ENCODE measurements around the gene ALAD. TPM values are rescaled to one million over a fixed set of nuclear protein-coding genes. Genes with fewer than 3 reads are reported as not detected.
"Not testable (repeated sequence)": the region's sequence is repeated elsewhere in the genome, so short reads cannot be mapped to it uniquely, and the experiment has no call there.

The ALAD gene
- total and polyA plus RNA-seq, 9 donors = 11.3 to 26.3 (median 21.6) TPM

GRCh38 chr9:113426701-113427100 lies 25.6 kb upstream of the ALAD start:
- no peak for DNase-seq
- H3K9me3 ChIP-seq (replicated peaks; ENCODE audit: control insufficient read depth, low read depth, low read length) = no peaks in the 10 kb centered on the region
- H3K4me3 ChIP-seq (ENCODE audit: low read length) = no peak overlapping the region
- no peaks in the 10 kb centered on the region for H3K36me3 ChIP-seq (ENCODE audit: control insufficient read depth, insufficient read depth, low read length)
- no CpG with 5 or more reads among the region's 1 CpG for WGBS (ENCODE audit: insufficient coverage)
- no peaks in the 10 kb centered on the region for H3K27me3 ChIP-seq (ENCODE audit: control insufficient read depth, insufficient read depth, low read length)
- H3K4me1 ChIP-seq (ENCODE audit: control insufficient read depth, insufficient read depth, low read length) = no peaks in the 10 kb centered on the region
- no peak overlapping the region for H3K27ac ChIP-seq (ENCODE audit: low read length)

- no peaks in the 10 kb centered on the region for H3K4me1 ChIP-seq (ENCODE audit: control insufficient read depth, insufficient read depth, low read length)
- H3K4me3 ChIP-seq (ENCODE audit: low read length) = no peak overlapping the region
- DNase-seq = no peak
- no peaks in the 10 kb centered on the region for H3K27me3 ChIP-seq (ENCODE audit: control insufficient read depth, insufficient read depth, low read length)
- H3K36me3 ChIP-seq (ENCODE audit: control insufficient read depth, insufficient read depth, low read length) = no peaks in the 10 kb centered on the region
- WGBS (ENCODE audit: insufficient coverage) = 34% methylated on average over 2 of the region's 2 CpGs
- no peaks in the 10 kb centered on the region for H3K9me3 ChIP-seq (replicated peaks; ENCODE audit: control insufficient read depth, low read depth, low read length)
- no peak overlapping the region for H3K27ac ChIP-seq (ENCODE audit: low read length)
These were observed 24.0 kb upstream of the ALAD start for GRCh38 chr9:113425072-113425471.

GRCh38 chr9:113421726-113422125 lies 20.6 kb upstream of the ALAD start:
- WGBS (ENCODE audit: insufficient coverage) = no CpG with 5 or more reads among the region's 3 CpGs

GRCh38 chr9:113417370-113417769 lies 16.3 kb upstream of the ALAD start:
- 56% methylated on average over 3 of the region's 4 CpGs for WGBS (ENCODE audit: insufficient coverage)
- no peak for DNase-seq
- H3K4me1 ChIP-seq (ENCODE audit: control insufficient read depth, insufficient read depth, low read length) = no peaks in the 10 kb centered on the region

More at GRCh38 chr9:113421726-113422125, 20.6 kb upstream of the ALAD start:
- no peak overlapping the region for H3K4me3 ChIP-seq (ENCODE audit: low read length)
- no peaks in the 10 kb centered on the region for H3K36me3 ChIP-seq (ENCODE audit: control insufficient read depth, insufficient read depth, low read length)
- DNase-seq = no peak
- H3K27ac ChIP-seq (ENCODE audit: low read length) = no peak overlapping the region
- H3K4me1 ChIP-seq (ENCODE audit: control insufficient read depth, insufficient read depth, low read length) = no peaks in the 10 kb centered on the region
- H3K27me3 ChIP-seq (ENCODE audit: control insufficient read depth, insufficient read depth, low read length) = no peaks in the 10 kb centered on the region
- H3K9me3 ChIP-seq (replicated peaks; ENCODE audit: control insufficient read depth, low read depth, low read length) = no peaks in the 10 kb centered on the region

GRCh38 chr9:113416149-113416721 lies 15.2 kb upstream of the ALAD start:
- 32% methylated on average over 3 of the region's 3 CpGs for WGBS (ENCODE audit: insufficient coverage)
- peak; percentile 75 for DNase-seq
- peak overlapping the region; percentile 74 for H3K27ac ChIP-seq (ENCODE audit: low read length)

More at GRCh38 chr9:113417370-113417769, 16.3 kb upstream of the ALAD start:
- no peaks in the 10 kb centered on the region for H3K36me3 ChIP-seq (ENCODE audit: control insufficient read depth, insufficient read depth, low read length)
- no peak overlapping the region for H3K4me3 ChIP-seq (ENCODE audit: low read length)
- no peaks in the 10 kb centered on the region for H3K9me3 ChIP-seq (replicated peaks; ENCODE audit: control insufficient read depth, low read depth, low read length)
- H3K27ac ChIP-seq (ENCODE audit: low read length) = no peak overlapping the region
- no peaks in the 10 kb centered on the region for H3K27me3 ChIP-seq (ENCODE audit: control insufficient read depth, insufficient read depth, low read length)

GRCh38 chr9:113410207-113410864 lies 9.3 kb upstream of the ALAD start, which contains the start of the genes C9orf43 and POLE3:
C9orf43 (plus strand) TSS chr9:113410747; CDS start chr9:113413494, 2,747 bp downstream.
POLE3 (minus strand) TSS chr9:113410675; CDS start chr9:113410293, 382 bp downstream.
- peak; percentile 98 for DNase-seq
- Histone ChIP-seq H3K36me3 (ENCODE audit: control insufficient read depth, insufficient read depth, low read length) (peaks cover 23% of the 10 kb centered on the region), H3K4me3 (ENCODE audit: low read length) (peak within 1 kb of the TSS; percentile 97), H3K27ac (ENCODE audit: low read length) (peak within 1 kb of the TSS; percentile 97), H3K9me3 (replicated peaks; ENCODE audit: control insufficient read depth, low read depth, low read length) (no peaks in the 10 kb centered on the region), H3K4me1 (ENCODE audit: control insufficient read depth, insufficient read depth, low read length) (peaks cover 14% of the 10 kb centered on the region), H3K27me3 (ENCODE audit: control insufficient read depth, insufficient read depth, low read length) (no peaks in the 10 kb centered on the region)
- under 1% methylated on average over 56 of the region's 61 CpGs for WGBS (ENCODE audit: insufficient coverage)

More at GRCh38 chr9:113416149-113416721, 15.2 kb upstream of the ALAD start:
- H3K9me3 ChIP-seq (replicated peaks; ENCODE audit: control insufficient read depth, low read depth, low read length) = no peaks in the 10 kb centered on the region
- H3K4me3 ChIP-seq (ENCODE audit: low read length) = no peak overlapping the region
- H3K36me3 ChIP-seq (ENCODE audit: control insufficient read depth, insufficient read depth, low read length) = no peaks in the 10 kb centered on the region
- peaks cover 6% of the 10 kb centered on the region for H3K4me1 ChIP-seq (ENCODE audit: control insufficient read depth, insufficient read depth, low read length)
- no peaks in the 10 kb centered on the region for H3K27me3 ChIP-seq (ENCODE audit: control insufficient read depth, insufficient read depth, low read length)

- H3K27me3 ChIP-seq (ENCODE audit: control insufficient read depth, insufficient read depth, low read length) = no peaks in the 10 kb centered on the region
- peaks cover 23% of the 10 kb centered on the region for H3K36me3 ChIP-seq (ENCODE audit: control insufficient read depth, insufficient read depth, low read length)
- no peaks in the 10 kb centered on the region for H3K9me3 ChIP-seq (replicated peaks; ENCODE audit: control insufficient read depth, low read depth, low read length)
- H3K4me3 ChIP-seq (ENCODE audit: low read length) = peak overlapping the region; percentile 97
- H3K4me1 ChIP-seq (ENCODE audit: control insufficient read depth, insufficient read depth, low read length) = peaks cover 14% of the 10 kb centered on the region
- no peak for DNase-seq
- peak overlapping the region; percentile 97 for H3K27ac ChIP-seq (ENCODE audit: low read length)
- WGBS (ENCODE audit: insufficient coverage) = 0% methylated on average over 20 of the region's 20 CpGs
These were observed 8.8 kb upstream of the ALAD start for GRCh38 chr9:113409883-113410206.

GRCh38 chr9:113409481-113409880 lies 8.4 kb upstream of the ALAD start:
- Histone ChIP-seq H3K9me3 (replicated peaks; ENCODE audit: control insufficient read depth, low read depth, low read length) (no peaks in the 10 kb centered on the region), H3K27me3 (ENCODE audit: control insufficient read depth, insufficient read depth, low read length) (no peaks in the 10 kb centered on the region), H3K27ac (ENCODE audit: low read length) (no peak overlapping the region), H3K4me1 (ENCODE audit: control insufficient read depth, insufficient read depth, low read length) (peaks cover 14% of the 10 kb centered on the region), H3K36me3 (ENCODE audit: control insufficient read depth, insufficient read depth, low read length) (peaks cover 23% of the 10 kb centered on the region), H3K4me3 (ENCODE audit: low read length) (peak overlapping the region; percentile 97)
- WGBS (ENCODE audit: insufficient coverage) = 46% methylated on average over 9 of the region's 10 CpGs
- no peak for DNase-seq

GRCh38 chr9:113406873-113407511 lies 5.9 kb upstream of the ALAD start:
- WGBS (ENCODE audit: insufficient coverage) = 13% methylated on average over 2 of the region's 7 CpGs
- H3K36me3 ChIP-seq (ENCODE audit: control insufficient read depth, insufficient read depth, low read length) = peaks cover 23% of the 10 kb centered on the region
- H3K4me3 ChIP-seq (ENCODE audit: low read length); H3K27me3 ChIP-seq (ENCODE audit: control insufficient read depth, insufficient read depth, low read length); H3K9me3 ChIP-seq (replicated peaks; ENCODE audit: control insufficient read depth, low read depth, low read length); H3K27ac ChIP-seq (ENCODE audit: low read length): not testable (repeated sequence)
- peaks cover 14% of the 10 kb centered on the region for H3K4me1 ChIP-seq (ENCODE audit: control insufficient read depth, insufficient read depth, low read length)
- DNase-seq = peak; percentile 89

- not testable (repeated sequence) for DNase-seq; H3K4me3 ChIP-seq (ENCODE audit: low read length); H3K9me3 ChIP-seq (replicated peaks; ENCODE audit: control insufficient read depth, low read depth, low read length); H3K27ac ChIP-seq (ENCODE audit: low read length); H3K27me3 ChIP-seq (ENCODE audit: control insufficient read depth, insufficient read depth, low read length)
- WGBS (ENCODE audit: insufficient coverage) = 91% methylated on average over 4 of the region's 9 CpGs
- Histone ChIP-seq H3K4me1 (ENCODE audit: control insufficient read depth, insufficient read depth, low read length) (peaks cover 15% of the 10 kb centered on the region), H3K36me3 (ENCODE audit: control insufficient read depth, insufficient read depth, low read length) (peaks cover 23% of the 10 kb centered on the region)
These were observed 5.3 kb upstream of the ALAD start for GRCh38 chr9:113406353-113406752.
